Suppressor macrophage treated with lipopolysaccharide for 4 hours (primary cell): ENCODE measurements around the gene ANKRD12.

ENCODE experiments used
- DNase-seq: peaks from one replicate; pipeline ENCODE4 v3.0.0-alpha.2; 2020

The ANKRD12 gene

GRCh38 chr18:9188359-9189231 lies 52.0 kb downstream of the ANKRD12 start:
- DNase-seq: no peak

GRCh38 chr18:9189491-9189890 lies 52.9 kb downstream of the ANKRD12 start:
- DNase-seq: no peak

- DNase-seq: no peak
Measured at GRCh38 chr18:9191658-9192256, 55.2 kb downstream of the ANKRD12 start.

- DNase-seq: no peak
Measured at GRCh38 chr18:9193031-9193430, 56.5 kb downstream of the ANKRD12 start.

GRCh38 chr18:9196568-9196967 lies 60.0 kb downstream of the ANKRD12 start:
- no peak for DNase-seq

- DNase-seq: no peak
Measured at GRCh38 chr18:9199681-9200080, 63.1 kb downstream of the ANKRD12 start.

GRCh38 chr18:9201224-9201623 lies 64.6 kb downstream of the ANKRD12 start:
- no peak for DNase-seq

GRCh38 chr18:9204659-9205058 lies 68.1 kb downstream of the ANKRD12 start:
- no peak for DNase-seq

GRCh38 chr18:9206421-9206820 lies 69.8 kb downstream of the ANKRD12 start:
- DNase-seq: no peak

GRCh38 chr18:9209279-9209678 lies 72.7 kb downstream of the ANKRD12 start:
- peak; percentile 52 for DNase-seq

- peak; percentile 73 for DNase-seq
Measured at GRCh38 chr18:9210966-9211365, 74.4 kb downstream of the ANKRD12 start.

GRCh38 chr18:9211955-9212354 lies 75.4 kb downstream of the ANKRD12 start:
- no peak for DNase-seq

- no peak for DNase-seq
Measured at GRCh38 chr18:9215221-9215933, 78.8 kb downstream of the ANKRD12 start.

- DNase-seq: no peak
Measured at GRCh38 chr18:9216459-9216858, 79.9 kb downstream of the ANKRD12 start.

- no peak for DNase-seq
Measured at GRCh38 chr18:9217743-9218451, 81.3 kb downstream of the ANKRD12 start.

GRCh38 chr18:9221040-9221439 lies 84.5 kb downstream of the ANKRD12 start:
- DNase-seq: no peak

GRCh38 chr18:9221661-9222060 lies 85.1 kb downstream of the ANKRD12 start:
- no peak for DNase-seq

- no peak for DNase-seq
Measured at GRCh38 chr18:9223356-9223755, 86.8 kb downstream of the ANKRD12 start.

GRCh38 chr18:9226463-9226862 lies 89.9 kb downstream of the ANKRD12 start:
- no peak for DNase-seq

- DNase-seq: no peak
Measured at GRCh38 chr18:9231852-9232486, 95.4 kb downstream of the ANKRD12 start.

- no peak for DNase-seq
Measured at GRCh38 chr18:9232977-9233376, 96.4 kb downstream of the ANKRD12 start.

- no peak for DNase-seq
Measured at GRCh38 chr18:9233771-9234440, 97.3 kb downstream of the ANKRD12 start.
